OCI-LY7 (cell line): ENCODE data around the gene KRTAP5-2.

Experiments
- CTCF ChIP-seq: fragments of 200-600 bp; sonication (generic); conservative IDR thresholded peaks from 2 replicates; pipeline ENCODE4 v1.5.1; 2014; ENCODE audit warnings: mild to moderate bottlenecking, antibody characterized with exemption, low read length, moderate library complexity, mixed read lengths
- EZH2phosphoT487 ChIP-seq: fragments of 200-600 bp; sonication (generic); IDR thresholded peaks from 2 replicates; pipeline ENCODE4 v1.6.1; 2018; ENCODE audit warnings: low read depth, borderline replicate concordance, mild to moderate bottlenecking, mixed run types, antibody characterized with exemption, low read length, moderate library complexity, mixed read lengths

GRCh38 chr11:1636291-1636950, 38.3 kb upstream of the KRTAP5-2 start:
- TF ChIP-seq CTCF (no peak), EZH2phosphoT487 (no peak)
